Neutrophil (primary cell): ENCODE results near the gene TSPO2.

Experiments used
- H3K27ac ChIP-seq: fragments of 200-600 bp; sonication (generic); 2 replicates; pipeline ENCODE4 v1.5.1; 2016; ENCODE audit warnings: mild to moderate bottlenecking, moderate library complexity
- H3K27me3 ChIP-seq: fragments of 200-600 bp; sonication (generic); 2 replicates; pipeline ENCODE4 v1.6.0; 2016; ENCODE audit warnings: mild to moderate bottlenecking
- H3K36me3 ChIP-seq: fragments of 200-600 bp; sonication (generic); 2 replicates; pipeline ENCODE4 v1.5.1; 2017
- H3K4me1 ChIP-seq, 2 experiments: fragments of 200-600 bp in 1 of 2; sonication (generic) in 1 of 2; 1 replicate in 1 of 2; 2 replicates in 1 of 2; pipeline versions ENCODE4 v1.5.1 to v1.6.1; 2013 to 2016; ENCODE audit warnings: low read depth in 1 of 2, low read length in 1 of 2, mild to moderate bottlenecking in 1 of 2, moderate library complexity in 1 of 2; ENCODE audit not compliant: control insufficient read depth in 1 of 2, insufficient read depth in 1 of 2
- H3K4me3 ChIP-seq, 2 experiments: fragments of 200-600 bp in 1 of 2; sonication (generic) in 1 of 2; 1 replicate in 1 of 2; 2 replicates in 1 of 2; pipeline ENCODE4 v1.5.1; 2013 to 2016; ENCODE audit warnings: low read depth in 1 of 2, low read length in 1 of 2, mild to moderate bottlenecking in 1 of 2, moderate library complexity in 1 of 2
- H3K9me3 ChIP-seq: fragments of 200-600 bp; sonication (generic); 2 replicates; pipeline ENCODE4 v1.5.1; 2016
- CTCF ChIP-seq: fragments of 200-600 bp; sonication (generic); IDR thresholded peaks from 2 replicates; pipeline ENCODE4 v1.5.1; 2016; ENCODE audit warnings: antibody characterized with exemption

The TSPO2 gene

GRCh38 chr6:41053041-41053440 lies 10.8 kb downstream of the TSPO2 start, which contains the start of gene APOBEC2:
TSS of gene APOBEC2 (plus strand) at chr6:41053202. CDS start at chr6:41053348, 146 bp downstream.
- H3K27me3 ChIP-seq = no peaks in the 10 kb centered on the region
- no peaks in the 10 kb centered on the region for H3K36me3 ChIP-seq
- peaks cover 10 to 13% of the 10 kb centered on the region in 2 experiments for H3K4me1 ChIP-seq
- H3K9me3 ChIP-seq = no peaks in the 10 kb centered on the region
- TF ChIP-seq CTCF = no peak
- H3K27ac ChIP-seq = peak within 1 kb of the TSS; percentile 58
- no peak within 1 kb of the TSS for H3K4me3 ChIP-seq

GRCh38 chr6:41054511-41054910 lies 12.2 kb downstream of the TSPO2 start:
- no peak overlapping the region for H3K27ac ChIP-seq
- TF ChIP-seq CTCF = no peak
- no peaks in the 10 kb centered on the region for H3K36me3 ChIP-seq
- no peaks in the 10 kb centered on the region for H3K27me3 ChIP-seq
- H3K9me3 ChIP-seq = no peaks in the 10 kb centered on the region
- H3K4me3 ChIP-seq = no peak overlapping the region
- peaks cover 10 to 13% of the 10 kb centered on the region in 2 experiments for H3K4me1 ChIP-seq

- Histone ChIP-seq H3K27ac (no peak overlapping the region), H3K27me3 (no peaks in the 10 kb centered on the region), H3K4me1 (peaks cover 10 to 13% of the 10 kb centered on the region in 2 experiments), H3K4me3 (no peak overlapping the region), H3K36me3 (no peaks in the 10 kb centered on the region), H3K9me3 (no peaks in the 10 kb centered on the region)
- TF ChIP-seq CTCF = no peak
Measured at GRCh38 chr6:41055149-41055548, 12.9 kb downstream of the TSPO2 start.

GRCh38 chr6:41056768-41057490 lies 14.7 kb downstream of the TSPO2 start:
- H3K4me3 ChIP-seq = no peak overlapping the region
- H3K4me1 ChIP-seq = peaks cover 4 to 6% of the 10 kb centered on the region in 2 experiments
- no peaks in the 10 kb centered on the region for H3K27me3 ChIP-seq
- no peak overlapping the region for H3K27ac ChIP-seq
- H3K36me3 ChIP-seq = peaks cover 9% of the 10 kb centered on the region
- H3K9me3 ChIP-seq = no peaks in the 10 kb centered on the region
- TF ChIP-seq CTCF = no peak

- Histone ChIP-seq H3K27ac (no peak overlapping the region), H3K36me3 (peaks cover 22% of the 10 kb centered on the region), H3K9me3 (no peaks in the 10 kb centered on the region), H3K27me3 (no peaks in the 10 kb centered on the region), H3K4me1 (no peaks in the 10 kb centered on the region), H3K4me3 (no peak overlapping the region)
- TF ChIP-seq CTCF = no peak
Measured at GRCh38 chr6:41058783-41059181, 16.5 kb downstream of the TSPO2 start.
